CD4-positive, alpha-beta T cell treated with Interleukin-4 for 1 hour (primary cell): Measurements from ENCODE around the gene ALPP.
"Not testable (repeated sequence)": the region's sequence is repeated elsewhere in the genome, so short reads cannot be mapped to it uniquely, and the experiment has no call there.

Experiments
- DNase-seq, 2 donors: peaks; one replicate each; pipeline ENCODE4 v3.0.0-alpha.2; 2020 to 2022

The ALPP gene

GRCh38 chr2:232364806-232365594 is 13.6 kb upstream of the ALPP start:
- not testable (repeated sequence) for DNase-seq

GRCh38 chr2:232365621-232366321 is 12.8 kb upstream of the ALPP start:
- no peak for DNase-seq

DNA sequence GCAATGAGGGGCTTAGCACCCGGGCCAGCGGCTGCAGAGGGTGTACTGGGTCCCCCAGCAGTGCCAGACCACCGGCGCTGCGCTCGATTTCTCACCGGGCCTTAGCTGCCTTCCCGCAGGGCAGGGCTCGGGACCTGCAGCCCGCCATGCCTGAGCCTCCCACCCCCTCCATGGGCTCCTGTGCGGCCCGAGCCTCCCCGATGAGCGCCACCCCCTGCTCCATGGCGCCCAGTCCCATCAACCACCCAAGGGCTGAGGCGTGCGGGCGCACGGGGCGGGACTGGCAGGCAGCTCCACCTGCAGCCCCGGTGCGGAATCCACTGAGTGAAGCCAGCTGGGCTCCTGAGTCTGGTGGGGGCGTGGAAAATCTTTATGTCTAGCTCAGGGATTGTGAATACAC is 12.1 kb upstream of the ALPP start:
- DNase-seq, result not testable (repeated sequence)

DNA sequence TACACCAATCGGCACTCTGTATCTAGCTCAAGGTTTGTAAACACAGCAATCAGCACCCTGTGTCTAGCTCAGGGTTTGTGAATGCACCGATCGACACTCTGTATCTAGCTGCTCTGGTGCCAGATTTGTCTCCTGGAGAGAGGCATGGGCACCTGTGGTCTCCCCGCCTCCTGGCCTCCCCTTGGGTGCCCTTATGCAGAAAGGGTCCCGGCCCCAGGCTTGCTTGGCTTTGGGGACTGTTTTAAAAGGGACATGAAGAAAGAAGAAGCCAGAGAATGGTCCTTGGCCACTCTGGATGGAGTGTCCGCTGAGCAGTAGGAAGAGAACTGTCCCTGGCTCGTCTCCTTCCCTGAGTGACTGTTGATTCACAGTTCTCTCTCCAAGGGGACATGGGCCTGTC is 11.5 kb upstream of the ALPP start:
- no peak for DNase-seq

DNA sequence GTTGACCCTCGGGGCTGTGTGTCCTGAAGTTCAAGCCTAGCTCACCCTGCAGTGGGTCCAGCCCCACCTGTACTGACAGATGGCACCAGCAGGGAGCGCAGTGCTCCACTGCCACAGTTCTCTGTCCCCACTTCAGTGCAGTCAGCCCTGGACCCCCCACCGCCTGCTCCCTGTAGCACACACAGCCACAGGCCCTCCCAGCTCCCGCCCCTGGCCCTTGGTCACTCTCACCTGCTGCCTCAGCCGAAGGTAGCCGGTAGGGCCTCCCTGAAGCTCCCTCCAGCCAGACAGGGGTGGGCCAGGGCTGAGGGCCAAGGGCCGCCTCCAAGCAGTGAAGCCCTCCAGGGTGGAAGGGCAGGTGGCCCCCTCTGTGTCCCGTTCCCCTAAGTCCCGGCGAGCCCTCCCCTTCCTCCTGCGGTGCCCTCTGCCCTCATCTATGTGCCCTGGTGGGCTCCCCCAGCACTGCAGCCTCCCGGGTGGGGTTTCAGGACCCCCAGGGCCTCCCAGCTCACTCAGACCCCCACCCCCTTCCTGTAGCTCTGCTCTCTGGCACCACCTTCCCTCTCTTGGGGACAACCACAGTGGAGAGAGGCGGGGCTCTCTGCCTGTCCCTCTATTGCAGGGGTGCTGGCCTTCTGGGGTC is 10.8 kb upstream of the ALPP start:
- DNase-seq, result no peak

DNA sequence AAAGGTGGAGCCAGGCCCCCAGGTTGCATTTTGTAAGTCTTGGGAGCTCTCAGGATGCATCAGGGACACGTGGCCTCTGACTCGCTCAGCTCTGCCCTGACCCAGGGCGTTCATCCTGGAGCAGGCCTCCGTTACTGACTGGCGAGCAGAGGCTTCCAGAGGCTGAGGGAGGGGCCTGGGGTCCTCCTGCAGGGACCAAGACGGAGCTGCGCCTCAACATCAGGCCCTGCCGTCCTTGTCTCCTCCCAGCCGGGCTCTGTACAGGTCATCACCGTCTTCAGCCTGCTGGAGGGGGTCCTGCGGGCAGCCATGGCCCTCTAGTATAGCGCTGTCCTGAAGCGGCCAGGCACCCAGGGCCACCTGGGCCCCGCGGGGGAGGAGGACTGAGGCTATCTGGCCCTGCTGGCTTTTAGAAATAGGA is 10.2 kb upstream of the ALPP start:
- DNase-seq, result no peak

DNA sequence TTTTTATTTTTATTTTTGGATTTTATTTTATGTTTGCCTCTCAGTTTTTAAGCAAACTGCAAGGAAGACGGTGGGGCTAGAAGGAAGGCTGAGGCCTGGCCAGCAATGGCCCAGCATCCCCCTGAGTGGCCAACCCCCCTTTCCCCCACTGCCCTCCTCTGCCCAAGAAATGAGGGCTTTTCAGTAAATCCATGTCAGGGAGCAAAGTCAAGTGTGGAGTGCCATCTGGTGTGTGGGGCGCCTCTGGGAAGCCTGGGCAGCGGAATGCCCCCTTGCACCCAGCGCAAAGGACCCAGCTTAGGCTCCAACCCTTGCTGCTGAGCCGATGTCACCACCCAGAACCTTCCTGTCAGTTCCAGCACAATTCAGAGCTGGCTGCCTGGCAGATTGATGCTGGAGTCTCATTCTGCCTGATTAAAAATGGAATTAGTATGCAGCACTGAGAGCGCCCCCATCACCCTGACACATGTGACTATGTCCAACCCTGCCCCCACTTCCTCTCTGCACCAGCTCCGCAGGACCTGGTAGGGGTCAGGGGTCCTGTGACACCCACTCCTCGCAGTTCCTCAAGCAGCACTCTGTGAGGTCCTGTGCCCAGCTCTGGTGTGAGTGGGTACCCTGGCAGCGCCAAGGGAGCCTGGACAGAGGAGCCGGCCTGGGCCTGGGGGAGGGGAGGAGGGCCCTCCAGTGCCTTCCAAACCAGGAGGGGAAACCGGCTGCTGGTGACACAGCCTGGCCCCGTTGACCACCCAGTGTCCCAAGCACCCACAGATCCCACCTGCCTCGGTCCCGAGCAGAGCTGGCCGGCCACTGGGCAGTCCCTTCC is 9.2 kb upstream of the ALPP start:
- DNase-seq, result no peak

DNA sequence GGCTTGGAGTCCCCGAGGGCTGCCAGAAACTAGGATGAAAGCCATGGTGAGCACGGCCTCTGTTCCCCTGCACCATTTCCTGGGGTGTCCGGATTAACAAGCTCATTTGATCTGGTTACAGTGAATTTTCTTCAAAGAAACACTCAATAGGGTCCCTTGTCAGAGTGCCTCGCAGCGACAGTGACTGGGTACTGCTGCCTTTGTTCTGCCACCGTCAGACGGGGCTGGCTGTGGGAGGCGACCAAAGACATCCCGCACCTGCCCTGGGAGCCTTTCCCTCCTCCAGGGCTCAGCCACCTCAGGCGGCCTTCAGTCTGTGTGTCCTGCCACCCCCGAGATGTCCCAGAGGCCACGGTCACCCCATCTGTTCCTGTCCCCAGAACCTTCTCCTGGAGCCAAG is 8.5 kb upstream of the ALPP start:
- not testable (repeated sequence) for DNase-seq

GRCh38 chr2:232372231-232373208 is 6.0 kb upstream of the ALPP start:
- DNase-seq, result no peak

DNA sequence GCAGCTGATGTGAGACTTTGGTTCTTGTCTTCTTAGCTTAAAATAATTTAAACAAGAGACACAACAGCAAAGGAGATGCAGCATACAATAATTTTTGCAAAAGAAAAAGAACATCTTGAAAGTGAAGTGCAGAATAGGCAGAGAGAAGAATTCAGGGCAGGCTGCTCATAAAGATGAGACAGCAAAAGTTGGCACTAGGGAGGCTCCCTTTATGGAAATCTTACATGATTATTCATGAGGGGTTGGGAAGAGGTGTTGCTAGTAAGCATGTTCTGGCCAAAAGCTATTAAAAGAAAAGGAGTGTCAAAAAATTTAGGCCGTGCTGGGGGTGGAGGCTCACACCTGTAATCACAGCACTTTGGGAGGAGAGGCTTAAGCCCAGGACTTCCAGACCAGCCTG is 4.2 kb upstream of the ALPP start:
- DNase-seq, result no peak

DNA sequence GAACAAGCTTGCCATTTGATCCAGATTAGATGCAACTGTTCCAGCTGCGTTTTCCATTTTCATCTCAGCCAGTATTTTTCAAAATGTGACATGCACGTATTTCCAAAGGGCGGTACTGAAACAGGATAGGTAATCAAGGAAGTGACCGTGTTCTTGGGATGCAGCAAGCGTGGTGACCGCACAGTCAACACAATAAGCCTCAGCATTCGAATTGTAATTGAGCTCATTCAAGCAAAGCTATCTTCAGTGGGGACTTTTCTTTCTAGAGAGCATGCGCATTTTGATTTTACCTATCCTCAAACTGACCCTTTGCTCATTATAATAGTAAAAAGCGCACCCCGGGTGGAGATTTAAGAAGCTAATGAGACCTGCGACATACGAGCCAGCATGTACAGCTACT is 3.4 kb upstream of the ALPP start:
- DNase-seq, result no peak

DNA sequence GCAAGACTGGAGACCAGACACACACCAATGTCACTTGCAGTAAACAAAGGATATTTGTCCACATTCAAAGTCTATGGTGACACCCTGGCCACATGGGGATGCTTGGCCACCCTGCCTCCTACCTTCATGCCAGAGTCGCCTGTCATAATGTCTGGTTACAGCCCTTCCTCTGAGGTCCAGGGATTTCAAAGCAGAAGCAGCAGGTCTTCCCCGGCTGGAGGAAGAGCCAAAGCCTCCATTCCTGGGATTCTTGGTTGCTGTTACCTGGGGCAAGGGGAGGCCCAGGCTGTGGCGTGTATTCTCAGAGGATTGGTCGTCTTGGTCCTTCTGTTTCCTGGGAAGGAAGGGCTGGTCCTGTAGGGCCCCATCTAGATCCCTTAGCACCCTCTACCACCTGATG is 2.3 kb upstream of the ALPP start:
- DNase-seq, result no peak

GRCh38 chr2:232376713-232377112 is 1.8 kb upstream of the ALPP start:
- DNase-seq, result no peak

GRCh38 chr2:232377319-232377718 is 1.2 kb upstream of the ALPP start:
- no peak for DNase-seq

DNA sequence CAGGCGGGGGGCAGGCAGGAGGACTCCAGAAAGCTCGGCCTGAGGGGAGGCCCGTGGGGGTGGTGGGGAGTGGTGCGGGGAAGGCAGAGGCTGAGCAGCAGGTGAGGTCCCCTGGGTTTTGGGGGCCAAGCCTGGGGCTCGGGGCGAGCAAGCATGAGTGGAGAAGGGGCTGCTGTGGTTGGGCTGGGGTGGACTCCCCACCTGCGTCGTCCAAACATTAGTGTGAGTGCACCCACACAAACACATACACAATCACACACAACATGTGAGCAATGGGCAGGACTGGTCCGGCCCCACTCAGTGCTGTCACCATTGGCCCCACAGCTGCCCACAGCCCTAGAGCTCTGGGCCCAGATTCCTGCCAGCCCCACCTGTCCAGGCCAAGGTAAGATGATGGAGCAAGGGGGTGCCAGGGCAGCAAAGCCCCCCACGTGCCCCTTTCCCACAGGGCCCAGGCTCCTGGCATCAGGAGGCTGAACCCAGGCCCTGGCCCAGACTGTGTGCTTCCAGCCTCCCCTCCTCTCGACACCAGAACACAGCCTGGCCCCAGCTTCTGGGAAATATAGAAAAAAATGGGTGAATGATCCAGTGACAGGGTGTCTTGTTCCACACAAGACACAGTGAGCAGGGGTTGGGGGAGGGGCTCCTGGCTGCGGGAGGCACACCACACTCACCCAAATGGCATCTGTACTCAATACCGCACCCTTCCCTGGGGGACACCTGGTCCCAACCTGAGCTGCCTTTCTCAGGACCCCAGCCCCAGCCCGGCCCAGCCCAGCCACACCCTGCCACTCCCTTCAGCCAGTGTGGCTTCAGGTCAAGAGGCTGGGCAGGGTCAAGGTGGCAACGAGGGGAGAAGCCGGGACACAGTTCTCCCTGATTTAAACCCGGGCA is 463 bp upstream of the ALPP start:
- no peak for DNase-seq

- not testable (repeated sequence) for DNase-seq
Measured at GRCh38 chr2:232379610-232380590, 1.3 kb downstream of the ALPP start.

DNA sequence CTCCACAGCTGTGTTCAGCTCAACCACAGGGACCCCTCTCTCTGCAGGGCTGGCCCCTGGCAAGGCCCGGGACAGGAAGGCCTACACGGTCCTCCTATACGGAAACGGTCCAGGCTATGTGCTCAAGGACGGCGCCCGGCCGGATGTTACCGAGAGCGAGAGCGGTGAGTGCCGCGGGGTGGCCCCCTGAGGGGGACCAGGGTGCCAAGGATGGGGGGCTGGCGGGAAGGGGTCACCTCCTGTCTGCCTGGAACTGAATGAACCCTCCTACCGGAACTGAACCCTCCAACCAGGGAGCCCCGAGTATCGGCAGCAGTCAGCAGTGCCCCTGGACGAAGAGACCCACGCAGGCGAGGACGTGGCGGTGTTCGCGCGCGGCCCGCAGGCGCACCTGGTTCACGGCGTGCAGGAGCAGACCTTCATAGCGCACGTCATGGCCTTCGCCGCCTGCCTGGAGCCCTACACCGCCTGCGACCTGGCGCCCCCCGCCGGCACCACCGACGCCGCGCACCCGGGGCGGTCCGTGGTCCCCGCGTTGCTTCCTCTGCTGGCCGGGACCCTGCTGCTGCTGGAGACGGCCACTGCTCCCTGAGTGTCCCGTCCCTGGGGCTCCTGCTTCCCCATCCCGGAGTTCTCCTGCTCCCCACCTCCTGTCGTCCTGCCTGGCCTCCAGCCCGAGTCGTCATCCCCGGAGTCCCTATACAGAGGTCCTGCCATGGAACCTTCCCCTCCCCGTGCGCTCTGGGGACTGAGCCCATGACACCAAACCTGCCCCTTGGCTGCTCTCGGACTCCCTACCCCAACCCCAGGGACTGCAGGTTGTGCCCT is 2.9 kb downstream of the ALPP start:
- DNase-seq, result not testable (repeated sequence)
